ENCODE results near the gene CKM.

GRCh38 chr19:45311621-45312020, 11.1 kb downstream of the CKM start:
- no peak for TF ChIP-seq POLR2AphosphoS5 (IDR thresholded peaks at IDR 0.05; ENCODE audit: low read depth, low read length)
- no peak for TF ChIP-seq TAF1 (IDR thresholded peaks at IDR 0.05; ENCODE audit: borderline replicate concordance, insufficient read depth, low read length)
- no peak for TF ChIP-seq SIN3A (IDR thresholded peaks at IDR 0.05; ENCODE audit: borderline replicate concordance, insufficient read depth, low read length)
- no peak for TF ChIP-seq REST (IDR thresholded peaks at IDR 0.05; ENCODE audit: insufficient read depth in 1 of 2, low read depth in 2 of 2, low read length in 2 of 2)
- peak; percentile 12 for TF ChIP-seq FOXP2 (optimal IDR thresholded peaks at IDR 0.05; ENCODE audit: borderline replicate concordance, extremely low read depth, extremely low read length, insufficient read depth)
